Skeletal muscle satellite cell (primary cell): ENCODE data around the gene USP21.

ENCODE experiments used
- H3K27me3 ChIP-seq: 2 replicates; pipeline ENCODE4 v1.7.0; 2013; ENCODE audit warnings: low read length; ENCODE audit not compliant: control insufficient read depth, insufficient read depth
- H3K36me3 ChIP-seq: 2 replicates; pipeline ENCODE4 v1.7.0; 2013; ENCODE audit warnings: mild to moderate bottlenecking, control low read depth, low read length; ENCODE audit not compliant: insufficient read depth
- H3K4me1 ChIP-seq: 2 replicates; pipeline ENCODE4 v1.7.0; 2013; ENCODE audit warnings: low read length; ENCODE audit not compliant: control insufficient read depth, insufficient read depth
- H3K4me2 ChIP-seq: 2 replicates; pipeline ENCODE4 v1.7.0; 2013; ENCODE audit warnings: mild to moderate bottlenecking, low read length
- H3K4me3 ChIP-seq: 2 replicates; pipeline ENCODE4 v1.7.0; 2013; ENCODE audit warnings: low read length
- H3K9ac ChIP-seq: 2 replicates; pipeline ENCODE4 v1.7.0; 2013; ENCODE audit warnings: mild to moderate bottlenecking, low read depth, low read length, moderate library complexity
- H3K9me3 ChIP-seq: replicated peaks from 2 replicates; pipeline ENCODE4 v1.7.0; 2013; ENCODE audit warnings: mild to moderate bottlenecking, control low read depth, low read length

USP21 gene

DNA sequence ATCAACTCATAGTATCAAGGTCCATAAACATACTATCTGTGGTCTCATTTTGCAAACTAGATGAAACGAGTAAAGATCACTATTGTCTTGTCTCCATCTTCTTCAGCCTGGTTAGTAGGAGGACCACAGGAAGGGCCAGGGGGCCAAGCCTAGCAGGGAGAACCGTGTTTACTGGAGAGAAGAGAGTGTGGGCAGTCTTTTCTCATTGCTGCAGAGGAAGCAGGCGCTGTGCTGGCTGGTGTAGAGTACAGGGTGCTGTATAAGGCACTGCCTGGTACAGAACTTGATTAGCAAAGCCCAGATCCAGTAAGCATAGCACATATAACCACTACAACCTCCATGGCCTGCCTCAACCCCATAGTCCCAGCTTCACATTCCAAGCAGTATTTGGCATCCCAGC is 28.0 kb downstream of the USP21 start:
- Histone ChIP-seq H3K4me3 (no peak overlapping the region), H3K4me2 (no peak overlapping the region), H3K36me3 (no peaks in the 10 kb centered on the region), H3K9ac (no peak overlapping the region), H3K27me3 (no peaks in the 10 kb centered on the region), H3K9me3 (no peaks in the 10 kb centered on the region), H3K4me1 (peaks cover 24% of the 10 kb centered on the region)

- no peaks in the 10 kb centered on the region for H3K36me3 ChIP-seq
- peaks cover 19% of the 10 kb centered on the region for H3K4me1 ChIP-seq
- H3K9me3 ChIP-seq = no peaks in the 10 kb centered on the region
- no peaks in the 10 kb centered on the region for H3K27me3 ChIP-seq
- H3K9ac ChIP-seq = no peak overlapping the region
- no peak overlapping the region for H3K4me3 ChIP-seq
- no peak overlapping the region for H3K4me2 ChIP-seq
Observed at GRCh38 chr1:161188381-161188780, 29.1 kb downstream of the USP21 start.

- no peaks in the 10 kb centered on the region for H3K36me3 ChIP-seq
- no peaks in the 10 kb centered on the region for H3K27me3 ChIP-seq
- H3K4me3 ChIP-seq = no peak overlapping the region
- peaks cover 23% of the 10 kb centered on the region for H3K4me1 ChIP-seq
- no peaks in the 10 kb centered on the region for H3K9me3 ChIP-seq
- H3K9ac ChIP-seq = no peak overlapping the region
- no peak overlapping the region for H3K4me2 ChIP-seq
Observed at GRCh38 chr1:161189036-161189435, 29.7 kb downstream of the USP21 start.

- Histone ChIP-seq H3K27me3 (no peaks in the 10 kb centered on the region), H3K4me2 (no peak overlapping the region), H3K9ac (no peak overlapping the region), H3K9me3 (no peaks in the 10 kb centered on the region), H3K36me3 (no peaks in the 10 kb centered on the region), H3K4me3 (no peak overlapping the region), H3K4me1 (peaks cover 14% of the 10 kb centered on the region)
Observed at GRCh38 chr1:161190962-161191521, 31.7 kb downstream of the USP21 start.

DNA sequence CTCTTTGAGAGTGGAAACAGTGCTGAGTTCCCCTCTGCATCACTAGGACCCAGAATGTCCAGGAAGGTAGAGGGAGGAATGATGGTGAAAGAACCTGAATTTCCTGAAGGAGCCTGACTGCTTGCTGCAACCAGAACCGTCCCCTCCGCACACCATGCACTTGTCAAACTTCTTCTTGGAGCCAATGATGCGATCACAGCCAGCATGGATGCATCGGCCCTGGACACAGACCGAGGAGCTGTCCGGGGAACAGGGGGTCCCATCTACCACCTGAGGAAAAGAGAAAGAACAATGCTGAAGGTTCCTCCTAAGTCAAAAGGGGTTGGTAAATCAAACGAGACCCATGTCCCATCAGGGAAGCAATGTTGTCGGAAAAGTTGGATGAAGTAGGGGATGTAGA is 32.7 kb downstream of the USP21 start:
- H3K27me3 ChIP-seq = no peaks in the 10 kb centered on the region
- no peaks in the 10 kb centered on the region for H3K9me3 ChIP-seq
- H3K36me3 ChIP-seq = no peaks in the 10 kb centered on the region
- no peak overlapping the region for H3K9ac ChIP-seq
- no peak overlapping the region for H3K4me3 ChIP-seq
- H3K4me1 ChIP-seq = peaks cover 14% of the 10 kb centered on the region
- no peak overlapping the region for H3K4me2 ChIP-seq

DNA sequence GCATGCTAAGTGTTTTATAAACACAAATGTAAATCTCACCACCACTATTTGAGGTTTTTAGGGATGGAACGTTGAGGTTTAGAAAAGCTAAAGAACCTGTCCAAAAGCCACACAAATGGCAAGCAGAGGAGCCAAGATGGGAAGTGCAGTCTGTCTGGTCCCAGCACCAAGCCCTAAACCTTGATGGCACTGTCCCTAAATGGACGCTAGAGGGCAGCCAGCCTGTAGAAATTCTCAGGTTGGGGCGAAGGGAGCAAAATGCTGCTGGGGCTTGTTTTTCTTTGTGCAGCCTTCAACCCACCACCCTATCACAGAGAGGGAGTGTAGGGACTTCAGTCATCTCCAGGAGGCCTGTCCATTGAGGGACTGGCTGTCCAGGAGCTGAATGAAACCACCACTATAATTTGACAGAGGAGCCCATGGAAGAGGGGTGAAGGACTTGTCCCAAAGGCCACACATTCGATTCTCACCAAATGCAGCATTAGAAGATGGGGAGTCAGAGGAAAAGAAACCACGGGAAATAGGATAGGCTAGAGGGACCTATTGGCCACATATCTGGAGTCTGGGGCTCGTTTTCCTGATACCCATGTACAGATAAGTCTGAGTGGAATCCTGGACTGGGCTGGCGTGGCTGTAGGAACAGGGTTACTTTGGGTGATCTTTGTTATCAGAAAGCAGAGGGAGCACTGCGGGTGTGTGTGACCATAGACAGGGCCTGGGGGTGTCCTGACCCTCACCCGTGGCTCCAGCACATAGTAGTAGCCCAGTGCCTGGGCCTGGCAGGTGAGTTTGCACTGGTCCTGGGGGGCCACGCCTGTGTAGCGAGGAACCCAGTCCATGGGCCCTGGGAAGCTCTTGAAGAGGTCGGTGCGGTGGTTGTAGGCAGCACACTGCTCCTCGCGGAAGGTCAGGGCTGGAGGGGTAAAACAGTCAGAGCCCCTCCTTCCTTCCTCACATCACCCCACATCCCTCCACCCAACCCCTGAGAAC is 33.5 kb downstream of the USP21 start:
- no peaks in the 10 kb centered on the region for H3K27me3 ChIP-seq
- H3K4me1 ChIP-seq = peaks cover 22% of the 10 kb centered on the region
- no peaks in the 10 kb centered on the region for H3K36me3 ChIP-seq
- no peak overlapping the region for H3K4me3 ChIP-seq
- H3K9me3 ChIP-seq = no peaks in the 10 kb centered on the region
- H3K9ac ChIP-seq = no peak overlapping the region
- H3K4me2 ChIP-seq = no peak overlapping the region

DNA sequence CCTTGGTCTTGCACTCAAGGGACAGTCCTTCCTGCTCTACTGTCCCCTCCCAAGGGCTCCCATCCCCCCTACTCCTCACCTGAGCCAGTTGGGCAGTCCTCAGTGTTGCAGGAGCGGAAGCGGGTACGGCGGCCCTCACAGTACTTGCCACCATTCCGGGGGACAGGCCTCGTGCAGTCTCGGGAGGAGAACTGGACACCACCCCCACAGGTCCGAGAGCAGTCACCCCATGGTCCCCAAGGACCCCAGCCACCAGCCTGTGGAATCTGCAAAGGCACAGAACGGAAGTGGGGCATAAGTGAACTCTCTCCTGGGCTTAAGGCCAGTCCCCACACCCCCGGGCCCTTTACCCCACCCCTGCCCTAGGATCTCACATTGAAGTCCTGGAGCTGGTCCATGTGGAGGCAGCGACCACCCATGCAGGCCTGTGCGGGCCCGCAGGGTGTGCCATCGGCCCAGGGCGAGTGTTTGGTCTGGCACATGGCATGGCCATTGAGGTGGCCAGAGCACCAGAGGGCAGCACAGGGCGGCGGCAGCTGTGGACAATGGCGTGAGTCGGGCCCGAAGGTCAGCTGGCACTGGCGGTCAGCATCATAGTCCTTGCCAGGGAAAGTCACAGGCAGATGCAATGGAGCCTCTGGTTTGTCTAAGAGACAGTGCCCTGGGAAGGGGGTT is 34.4 kb downstream of the USP21 start:
- H3K9ac ChIP-seq = no peak overlapping the region
- H3K27me3 ChIP-seq = no peaks in the 10 kb centered on the region
- H3K4me2 ChIP-seq = peak overlapping the region; percentile 16
- H3K9me3 ChIP-seq = no peaks in the 10 kb centered on the region
- no peak overlapping the region for H3K4me3 ChIP-seq
- no peaks in the 10 kb centered on the region for H3K36me3 ChIP-seq
- H3K4me1 ChIP-seq = peaks cover 31% of the 10 kb centered on the region

DNA sequence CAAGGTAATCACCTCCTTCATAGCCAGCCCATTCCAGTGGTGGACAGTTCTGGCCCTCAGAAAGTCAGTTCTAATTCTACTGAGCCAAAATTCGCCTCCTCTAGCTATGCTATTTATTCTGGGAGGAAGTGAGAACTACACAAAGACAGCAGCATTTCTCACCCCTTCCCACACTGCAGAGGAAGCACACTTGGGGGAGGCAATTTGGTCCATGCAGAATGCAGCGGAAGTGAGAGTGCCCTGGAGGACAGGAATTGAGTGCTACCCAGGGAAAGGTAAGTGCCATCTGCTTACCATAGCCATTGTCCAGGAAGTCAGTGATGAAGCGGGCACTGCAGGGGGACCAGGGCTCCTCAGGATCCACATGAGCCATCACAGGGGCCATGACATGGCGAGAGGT is 35.9 kb downstream of the USP21 start:
- H3K4me3 ChIP-seq = no peak overlapping the region

DNA sequence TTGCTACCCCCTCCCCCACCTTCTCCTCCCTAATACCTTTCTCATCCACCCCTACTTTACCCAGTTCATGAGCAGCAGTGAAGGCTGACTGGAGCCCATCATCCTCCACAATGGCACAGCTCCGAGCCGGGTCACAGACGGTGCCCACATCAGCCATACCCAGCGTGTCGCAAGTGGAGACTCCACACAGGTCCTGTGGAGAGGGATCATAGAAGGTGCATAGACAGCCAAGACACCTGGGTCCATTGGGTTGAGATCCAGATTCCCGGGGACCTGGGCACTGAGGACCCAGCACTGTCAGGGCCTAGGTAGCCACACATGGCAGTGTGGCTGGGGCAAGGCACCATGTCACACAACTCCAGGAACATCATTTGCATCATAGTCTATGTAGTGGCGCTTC is 36.8 kb downstream of the USP21 start:
- no peak overlapping the region for H3K4me3 ChIP-seq
- peaks cover 49% of the 10 kb centered on the region for H3K4me1 ChIP-seq

More for the DNA sequence above, 35.9 kb downstream of the USP21 start:
- H3K4me1 ChIP-seq = peaks cover 41% of the 10 kb centered on the region
- H3K9me3 ChIP-seq = no peaks in the 10 kb centered on the region
- H3K4me2 ChIP-seq = no peak overlapping the region
- no peak overlapping the region for H3K9ac ChIP-seq
- H3K36me3 ChIP-seq = no peaks in the 10 kb centered on the region
- H3K27me3 ChIP-seq = no peaks in the 10 kb centered on the region

DNA sequence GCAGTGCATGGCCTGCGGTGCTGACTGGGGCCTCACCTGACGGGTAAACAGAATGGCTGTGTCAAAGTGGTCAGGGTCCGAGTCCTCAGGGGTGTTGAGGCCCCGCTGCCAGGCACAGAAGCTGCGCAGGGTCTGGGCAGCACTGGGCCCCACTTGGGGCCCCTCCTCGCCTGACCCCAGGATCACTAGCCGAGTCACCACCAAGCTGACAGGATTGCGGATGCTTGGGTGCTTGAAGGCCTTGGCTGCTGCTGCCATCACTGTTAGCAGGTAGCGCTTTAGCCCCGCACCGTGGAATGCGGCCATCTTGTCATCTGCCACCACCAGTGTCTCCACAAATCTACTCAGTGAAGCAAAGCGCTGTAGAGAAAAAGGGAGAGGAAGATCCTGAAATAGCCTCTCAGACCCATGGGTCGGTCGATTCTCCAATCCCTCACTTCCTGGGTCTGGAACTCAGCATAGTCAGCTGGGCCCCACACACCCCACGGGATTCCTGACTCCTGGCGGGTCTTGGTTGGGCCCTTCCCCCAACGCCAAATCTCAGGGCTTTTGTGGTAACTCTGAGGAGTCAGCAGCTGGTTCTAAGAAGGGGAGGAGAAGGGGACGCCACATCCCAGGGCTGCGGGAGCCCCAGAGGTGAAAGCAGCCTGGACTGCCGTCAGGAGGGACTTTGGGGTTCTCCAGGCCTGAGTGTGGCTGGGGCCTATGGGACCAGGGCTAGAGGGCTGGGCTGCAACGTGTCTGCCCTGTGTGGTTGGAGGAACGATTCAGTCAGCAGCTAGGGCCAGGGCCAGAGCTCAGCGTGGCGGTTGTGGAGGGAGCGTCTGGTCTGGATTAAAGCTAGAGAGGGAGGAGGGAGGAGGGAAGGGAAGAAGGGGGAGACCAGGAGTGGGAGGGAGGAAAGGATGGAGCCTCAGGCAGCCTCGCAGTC is 37.5 kb downstream of the USP21 start:
- H3K4me3 ChIP-seq = peak overlapping the region; percentile 60
- H3K4me1 ChIP-seq = peaks cover 56% of the 10 kb centered on the region
- peak overlapping the region; percentile 77 for H3K9ac ChIP-seq
- no peaks in the 10 kb centered on the region for H3K36me3 ChIP-seq
- no peaks in the 10 kb centered on the region for H3K9me3 ChIP-seq
- H3K4me2 ChIP-seq = peak overlapping the region; percentile 81
- H3K27me3 ChIP-seq = no peaks in the 10 kb centered on the region

More for the DNA sequence above, 36.8 kb downstream of the USP21 start:
- H3K27me3 ChIP-seq = no peaks in the 10 kb centered on the region
- H3K9ac ChIP-seq = peak overlapping the region; percentile 77
- no peaks in the 10 kb centered on the region for H3K36me3 ChIP-seq
- no peaks in the 10 kb centered on the region for H3K9me3 ChIP-seq
- H3K4me2 ChIP-seq = peak overlapping the region; percentile 81
